Brain microvascular endothelial cell (primary cell): ENCODE results near the gene CHML.

ENCODE experiments used
- DNase-seq: peaks from one replicate; pipeline ENCODE4 v3.0.0-alpha.2; 2020
- H3K27ac ChIP-seq: fragments of 250-450 bp; sonication (Bioruptor Pico); 2 replicates; pipeline ENCODE4 v1.5.1; 2020; ENCODE audit warnings: mild to moderate bottlenecking, moderate library complexity
- H3K27me3 ChIP-seq: fragments of 250-450 bp; sonication (Bioruptor Pico); replicated peaks from 2 replicates; pipeline ENCODE4 v1.5.1; 2020; ENCODE audit warnings: mild to moderate bottlenecking
- H3K36me3 ChIP-seq: fragments of 250-450 bp; sonication (Bioruptor Pico); replicated peaks from 2 replicates; pipeline ENCODE4 v1.5.1; 2020; ENCODE audit warnings: mild to moderate bottlenecking
- H3K4me3 ChIP-seq: 2 replicates; pipeline ENCODE4 v1.5.1; 2011; ENCODE audit warnings: low read depth, mild to moderate bottlenecking, control low read depth, low read length, moderate library complexity
- CTCF ChIP-seq: IDR thresholded peaks from 2 replicates; pipeline ENCODE4 v1.5.1; 2011; ENCODE audit warnings: low read depth, mild to moderate bottlenecking, moderate library complexity, low read length, control low read depth, inconsistent platforms; ENCODE audit errors: missing control alignments
- in situ Hi-C: cut with HindIII; loops from 2 replicates; pipeline ENCODE4 v1.10.0; 2017; ENCODE audit warnings: low sequenced_read_pairs, low pct_ligation_motif_present

Gene CHML

DNA sequence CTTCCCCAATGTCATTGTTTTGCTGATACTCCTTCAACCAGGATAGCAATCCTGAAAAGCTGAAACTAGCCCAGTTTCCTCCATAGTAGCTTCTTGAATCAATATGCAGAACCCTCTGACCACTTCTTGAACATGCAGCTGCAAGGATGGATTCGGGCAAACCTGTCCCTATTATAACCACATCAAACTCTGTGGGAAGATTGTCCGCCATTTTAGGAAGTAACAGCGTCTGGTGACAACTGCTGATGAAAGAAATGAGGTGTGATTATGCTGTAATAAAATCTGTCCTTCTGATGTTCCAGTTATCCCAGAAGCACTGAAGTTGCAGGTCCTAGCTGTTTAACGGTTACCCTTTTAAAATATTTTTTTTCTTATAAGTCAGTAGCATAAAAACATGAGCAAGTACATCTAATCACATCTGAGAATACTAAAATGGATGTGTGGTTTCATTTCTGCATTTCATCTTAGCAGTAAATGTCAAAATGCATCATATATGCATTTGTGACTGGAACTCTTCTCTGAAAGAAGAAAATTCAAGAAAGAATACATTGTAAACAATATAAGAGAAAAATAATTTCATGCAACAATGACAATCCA, 4.5 kb downstream of the CHML start:
- no peak overlapping the region for H3K27ac ChIP-seq
- peaks cover 12% of the 10 kb centered on the region for H3K36me3 ChIP-seq
- in situ Hi-C loops, result no loop called here
- H3K27me3 ChIP-seq, result no peaks in the 10 kb centered on the region
- TF ChIP-seq CTCF, result no peak
- H3K4me3 ChIP-seq, result no peak overlapping the region
- no peak for DNase-seq

- no peak for DNase-seq
- in situ Hi-C loops, result no loop called here
- TF ChIP-seq CTCF, result no peak
- H3K27me3 ChIP-seq, result no peaks in the 10 kb centered on the region
- H3K27ac ChIP-seq, result no peak overlapping the region
- no peak overlapping the region for H3K4me3 ChIP-seq
- H3K36me3 ChIP-seq, result peaks cover 10% of the 10 kb centered on the region
Measured at GRCh38 chr1:241632987-241633386, 7.2 kb downstream of the CHML start.

- H3K4me3 ChIP-seq, result no peak overlapping the region
- H3K27ac ChIP-seq, result no peak overlapping the region
- peaks cover 10% of the 10 kb centered on the region for H3K36me3 ChIP-seq
- TF ChIP-seq CTCF, result no peak
- no peak for DNase-seq
- no peaks in the 10 kb centered on the region for H3K27me3 ChIP-seq
- in situ Hi-C loops, result no loop called here
Measured at GRCh38 chr1:241631674-241632073, 8.5 kb downstream of the CHML start.

- in situ Hi-C loops, result no loop called here
- Histone ChIP-seq H3K27ac (no peak overlapping the region), H3K36me3 (peaks cover 10% of the 10 kb centered on the region), H3K27me3 (no peaks in the 10 kb centered on the region), H3K4me3 (no peak overlapping the region)
- no peak for DNase-seq
- TF ChIP-seq CTCF, result no peak
Measured at GRCh38 chr1:241630899-241631298, 9.3 kb downstream of the CHML start.

GRCh38 chr1:241630476-241630875, 9.7 kb downstream of the CHML start:
- no peak for TF ChIP-seq CTCF
- H3K36me3 ChIP-seq, result peaks cover 9% of the 10 kb centered on the region
- no peak overlapping the region for H3K4me3 ChIP-seq
- no peak overlapping the region for H3K27ac ChIP-seq
- in situ Hi-C loops, result no loop called here
- no peak for DNase-seq
- H3K27me3 ChIP-seq, result no peaks in the 10 kb centered on the region

GRCh38 chr1:241630005-241630404, 10.2 kb downstream of the CHML start:
- Histone ChIP-seq H3K27ac (no peak overlapping the region), H3K4me3 (no peak overlapping the region), H3K36me3 (peaks cover 4% of the 10 kb centered on the region), H3K27me3 (no peaks in the 10 kb centered on the region)
- in situ Hi-C loops, result no loop called here
- TF ChIP-seq CTCF, result no peak
- no peak for DNase-seq
